ENCODE measurements around the gene DCTN1.

DCTN1 gene

GRCh38 chr2:74379851-74380789 is at the start of gene DCTN1:
DCTN1 (minus strand) TSS chr2:74380311; CDS start chr2:74380037, 274 bp downstream.
- no peak for TF ChIP-seq ZNF274 (IDR thresholded peaks at IDR 0.05; ENCODE audit: low read depth, low read length)
- no peak within 1 kb of the TSS for H3K4me3 ChIP-seq (ENCODE audit: low read length)

- no peak overlapping the region for H3K4me3 ChIP-seq (ENCODE audit: low read length)
- TF ChIP-seq ZNF274 (IDR thresholded peaks at IDR 0.05; ENCODE audit: low read depth, low read length): no peak
Measured at GRCh38 chr2:74428675-74429074, 48.6 kb upstream of the DCTN1 start.

- no peak for TF ChIP-seq ZNF274 (IDR thresholded peaks at IDR 0.05; ENCODE audit: low read depth, low read length)
- H3K4me3 ChIP-seq (ENCODE audit: low read length): no peak overlapping the region
Measured at GRCh38 chr2:74427551-74427950, 47.4 kb upstream of the DCTN1 start.

- TF ChIP-seq ZNF274 (IDR thresholded peaks at IDR 0.05; ENCODE audit: low read depth, low read length): no peak
Measured at GRCh38 chr2:74426181-74426758, 46.2 kb upstream of the DCTN1 start.

GRCh38 chr2:74425523-74425922 is 45.4 kb upstream of the DCTN1 start:
- H3K4me3 ChIP-seq (ENCODE audit: low read length): no peak overlapping the region
- TF ChIP-seq ZNF274 (IDR thresholded peaks at IDR 0.05; ENCODE audit: low read depth, low read length): no peak

More at GRCh38 chr2:74426181-74426758, 46.2 kb upstream of the DCTN1 start:
- H3K4me3 ChIP-seq (ENCODE audit: low read length): no peak overlapping the region

- no peak for TF ChIP-seq ZNF274 (IDR thresholded peaks at IDR 0.05; ENCODE audit: low read depth, low read length)
- no peak overlapping the region for H3K4me3 ChIP-seq (ENCODE audit: low read length)
Measured at GRCh38 chr2:74424995-74425406, 44.9 kb upstream of the DCTN1 start.

- H3K4me3 ChIP-seq (ENCODE audit: low read length): no peak overlapping the region
- TF ChIP-seq ZNF274 (IDR thresholded peaks at IDR 0.05; ENCODE audit: low read depth, low read length): no peak
Measured at GRCh38 chr2:74424139-74424992, 44.3 kb upstream of the DCTN1 start.

- TF ChIP-seq ZNF274 (IDR thresholded peaks at IDR 0.05; ENCODE audit: low read depth, low read length): no peak
- H3K4me3 ChIP-seq (ENCODE audit: low read length): no peak overlapping the region
Measured at GRCh38 chr2:74423231-74424095, 43.4 kb upstream of the DCTN1 start.

- H3K4me3 ChIP-seq (ENCODE audit: low read length): peak within 1 kb of the TSS; percentile 69
- no peak for TF ChIP-seq ZNF274 (IDR thresholded peaks at IDR 0.05; ENCODE audit: low read depth, low read length)
Measured at GRCh38 chr2:74421221-74421870, 41.2 kb upstream of the DCTN1 start, which contains the start of the genes C2orf81 and WDR54. C2orf81 (minus strand) TSS chr2:74421619; CDS start chr2:74421560, 59 bp downstream. WDR54 (plus strand) TSS chr2:74421730; CDS start chr2:74422154, 424 bp downstream.

GRCh38 chr2:74420443-74421103 is 40.5 kb upstream of the DCTN1 start:
- H3K4me3 ChIP-seq (ENCODE audit: low read length): peak overlapping the region; percentile 69

- H3K4me3 ChIP-seq (ENCODE audit: low read length): no peak overlapping the region
- no peak for TF ChIP-seq ZNF274 (IDR thresholded peaks at IDR 0.05; ENCODE audit: low read depth, low read length)
Measured at GRCh38 chr2:74420006-74420405, 39.9 kb upstream of the DCTN1 start.

- TF ChIP-seq ZNF274 (IDR thresholded peaks at IDR 0.05; ENCODE audit: low read depth, low read length): no peak
- H3K4me3 ChIP-seq (ENCODE audit: low read length): no peak overlapping the region
Measured at GRCh38 chr2:74419345-74419744, 39.2 kb upstream of the DCTN1 start.
